Measurements from ENCODE around the gene FXN.

DNA sequence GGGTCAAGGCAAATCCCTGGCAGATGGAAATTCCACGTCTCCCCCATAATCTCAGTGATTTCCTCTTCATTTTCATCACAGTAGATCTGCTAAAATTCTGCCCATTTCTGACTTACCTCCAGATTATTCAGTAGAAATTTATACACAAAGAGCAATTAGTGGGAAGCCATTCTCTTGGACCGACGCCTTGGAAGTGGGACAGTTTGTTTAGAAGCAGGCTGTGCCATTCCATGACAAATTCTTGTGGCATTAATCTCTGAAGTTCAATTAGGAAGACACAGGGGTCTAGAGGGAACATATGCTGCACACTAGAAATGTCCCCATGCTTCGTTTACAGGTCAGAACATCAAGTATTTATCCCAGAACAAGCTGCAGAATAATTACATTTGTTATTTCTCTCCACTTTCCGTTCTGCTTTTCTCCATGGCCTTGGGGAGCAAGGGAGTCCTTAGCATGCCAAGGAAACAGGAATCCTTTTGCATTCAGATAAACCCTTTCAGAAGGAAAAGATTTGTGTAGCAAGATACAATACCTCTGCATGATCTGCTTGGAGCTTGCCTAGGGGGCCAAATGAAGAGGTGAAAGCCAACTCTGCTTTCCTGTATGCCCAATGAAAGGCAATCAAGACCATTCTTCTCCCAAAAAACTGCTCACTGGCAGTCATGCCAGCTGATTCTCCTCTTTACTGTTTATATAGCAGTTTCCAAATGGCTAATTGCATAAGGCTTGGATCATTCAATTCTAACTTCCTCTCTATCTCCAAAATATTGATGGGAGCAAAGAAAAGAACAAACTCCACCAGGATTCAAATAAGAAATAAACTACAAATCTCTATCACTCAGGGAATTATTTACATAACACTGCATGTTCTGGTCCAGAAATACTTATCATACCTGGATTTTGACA, 19.1 kb upstream of the FXN start:
- TF ChIP-seq GATA2 (IDR thresholded peaks at IDR 0.05; ENCODE audit: low read depth, low read length): no peak
- no peak for TF ChIP-seq GATA3 (IDR thresholded peaks at IDR 0.05; ENCODE audit: low read depth, low read length)
